RPMI8226 (cell line): Measurements from ENCODE around the gene ACD.

ENCODE experiments used
- DNase-seq: peaks from one replicate; pipeline ENCODE4 v3.0.0-alpha.2; 2015

Gene ACD

GRCh38 chr16:67661101-67661761 is 1.2 kb upstream of the ACD start:
- no peak for DNase-seq

GRCh38 chr16:67660564-67661028 is 536 bp upstream of the ACD start, which contains the start of gene PARD6A:
TSS of gene PARD6A (plus strand) at chr16:67660960. CDS start at chr16:67661039, 79 bp downstream.
- peak; percentile 100 for DNase-seq

GRCh38 chr16:67658849-67659674 is 998 bp downstream of the ACD start:
- no peak for DNase-seq

GRCh38 chr16:67657751-67658518 is 2.1 kb downstream of the ACD start:
- no peak for DNase-seq

- no peak for DNase-seq
Measured at GRCh38 chr16:67657017-67657608, 2.9 kb downstream of the ACD start.

- DNase-seq = no peak
Measured at GRCh38 chr16:67656344-67657016, 3.6 kb downstream of the ACD start.

- DNase-seq = no peak
Measured at GRCh38 chr16:67655363-67655762, 4.7 kb downstream of the ACD start.

- DNase-seq = no peak
Measured at GRCh38 chr16:67654403-67654911, 5.6 kb downstream of the ACD start.

GRCh38 chr16:67653789-67654402 is 6.2 kb downstream of the ACD start:
- no peak for DNase-seq

GRCh38 chr16:67653128-67653788 is 6.8 kb downstream of the ACD start:
- no peak for DNase-seq

GRCh38 chr16:67652578-67653127 is 7.4 kb downstream of the ACD start:
- no peak for DNase-seq

GRCh38 chr16:67651847-67652246 is 8.2 kb downstream of the ACD start:
- no peak for DNase-seq

- no peak for DNase-seq
Measured at GRCh38 chr16:67651039-67651438, 9.0 kb downstream of the ACD start.

GRCh38 chr16:67650023-67650422 is 10.0 kb downstream of the ACD start:
- no peak for DNase-seq

GRCh38 chr16:67649494-67649931 is 10.5 kb downstream of the ACD start:
- no peak for DNase-seq

GRCh38 chr16:67648764-67649407 is 11.2 kb downstream of the ACD start:
- DNase-seq = peak; percentile 2

- DNase-seq = peak; percentile 3
Measured at GRCh38 chr16:67648088-67648763, 11.8 kb downstream of the ACD start.

GRCh38 chr16:67647681-67648080 is 12.4 kb downstream of the ACD start:
- peak; percentile 1 for DNase-seq

GRCh38 chr16:67647111-67647651 is 12.9 kb downstream of the ACD start:
- DNase-seq = peak; percentile 1
